Stimulated activated CD4-positive, alpha-beta T cell treated with anti-CD3 and anti-CD28 coated beads, TNF-alpha, amount 100 ng/mL, for 4 hours (primary cell): Measurements from ENCODE around the gene CCDC17.
"Not testable (repeated sequence)": the region's sequence is repeated elsewhere in the genome, so short reads cannot be mapped to it uniquely, and the experiment has no call there.

ENCODE experiments used
- DNase-seq, 3 experiments: peaks; one replicate each; pipeline ENCODE4 v3.0.0-alpha.2; 2020; ENCODE audit warnings: low read depth in 3 of 3

Gene CCDC17

DNA sequence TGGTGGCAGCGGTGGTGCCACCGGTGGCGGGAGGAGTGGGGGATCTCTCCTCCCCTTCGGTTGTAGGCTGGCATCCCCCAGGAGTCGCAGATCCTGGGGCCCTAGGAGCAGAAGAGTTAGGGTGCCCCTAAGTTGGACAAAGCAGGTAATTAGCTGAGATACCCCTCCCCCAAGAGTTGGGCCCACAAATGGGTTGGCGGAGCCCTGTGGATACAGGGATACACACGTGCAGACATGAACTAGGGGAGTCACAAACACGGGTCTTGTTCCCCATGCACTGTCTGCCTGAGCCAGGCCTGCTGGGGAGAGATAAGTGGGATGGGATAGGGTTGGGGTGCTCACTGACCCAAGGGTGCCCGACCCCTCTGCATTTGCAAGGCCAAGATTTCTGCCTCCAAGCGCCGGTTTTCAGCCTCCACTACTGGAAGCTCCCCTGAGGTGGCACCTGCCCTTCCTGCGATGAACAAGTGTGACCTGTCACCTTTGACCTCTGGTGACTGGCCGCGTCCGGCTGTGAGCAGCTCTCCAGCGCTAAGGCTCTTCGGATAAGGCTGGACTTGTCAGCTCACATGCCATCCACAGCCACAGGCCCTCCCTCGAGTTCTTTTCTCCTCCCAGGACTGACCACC lies 1.8 kb downstream of the CCDC17 start:
- DNase-seq = no peak

DNA sequence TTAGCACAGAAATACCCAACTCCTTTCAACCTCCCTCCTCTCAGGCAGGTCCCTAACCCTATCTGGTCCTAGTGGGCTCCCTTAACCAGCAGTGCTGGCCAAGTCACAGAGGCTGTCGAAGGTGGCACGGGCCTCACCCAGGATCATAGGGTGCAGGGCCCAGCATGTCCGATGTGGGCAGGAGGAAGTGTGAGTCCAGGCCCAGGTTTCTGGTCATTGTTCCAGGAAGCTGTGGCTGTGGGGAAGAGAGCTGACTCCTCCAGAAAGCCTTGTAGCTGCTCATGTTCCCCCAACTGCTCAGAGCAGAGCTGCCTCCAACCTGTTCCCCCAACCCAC lies 2.4 kb downstream of the CCDC17 start:
- DNase-seq = no peak

DNA sequence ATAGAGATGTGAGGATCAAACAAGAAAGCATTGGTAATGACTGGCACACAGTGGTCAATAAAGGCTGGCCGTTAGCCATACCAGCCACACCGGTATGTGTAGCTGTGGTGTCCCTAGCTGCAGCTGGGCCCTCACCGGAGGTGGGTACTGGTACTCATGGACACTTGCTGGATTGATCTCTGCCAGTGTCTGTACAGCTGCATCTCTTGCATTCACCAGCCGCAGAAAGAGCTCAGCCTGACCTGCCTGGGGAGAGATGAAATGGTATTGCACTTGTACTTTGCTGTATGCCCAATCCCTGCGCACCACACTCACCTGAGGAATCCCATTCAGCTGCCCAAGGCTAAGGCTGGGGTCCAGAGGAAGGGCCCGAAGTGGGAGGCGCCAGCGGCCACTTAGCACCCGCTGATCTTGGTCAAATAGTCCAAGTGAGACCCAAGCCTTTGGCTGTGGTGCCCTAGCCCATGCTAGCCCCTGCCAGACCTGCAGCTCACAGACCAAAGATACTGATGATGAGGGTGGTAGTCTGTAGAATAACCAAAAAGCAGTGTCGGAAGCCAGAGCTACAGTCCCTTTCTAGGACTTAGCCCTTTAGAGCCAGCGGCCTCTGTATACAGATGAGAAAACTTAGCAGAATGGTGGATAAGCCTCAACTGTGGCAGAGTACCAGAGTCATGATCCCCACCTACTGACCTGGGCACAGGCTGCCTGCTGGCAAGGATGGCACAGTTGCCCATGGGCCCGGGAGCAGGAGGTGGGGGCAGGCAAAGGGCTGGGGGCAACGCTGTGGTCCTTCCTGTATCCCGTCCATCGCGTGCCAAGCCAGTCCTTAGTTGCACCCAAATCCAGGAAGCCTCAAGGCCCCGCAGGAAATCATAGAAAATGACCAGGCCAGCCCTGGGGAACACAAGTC lies 3.0 kb downstream of the CCDC17 start:
- no peak for DNase-seq

DNA sequence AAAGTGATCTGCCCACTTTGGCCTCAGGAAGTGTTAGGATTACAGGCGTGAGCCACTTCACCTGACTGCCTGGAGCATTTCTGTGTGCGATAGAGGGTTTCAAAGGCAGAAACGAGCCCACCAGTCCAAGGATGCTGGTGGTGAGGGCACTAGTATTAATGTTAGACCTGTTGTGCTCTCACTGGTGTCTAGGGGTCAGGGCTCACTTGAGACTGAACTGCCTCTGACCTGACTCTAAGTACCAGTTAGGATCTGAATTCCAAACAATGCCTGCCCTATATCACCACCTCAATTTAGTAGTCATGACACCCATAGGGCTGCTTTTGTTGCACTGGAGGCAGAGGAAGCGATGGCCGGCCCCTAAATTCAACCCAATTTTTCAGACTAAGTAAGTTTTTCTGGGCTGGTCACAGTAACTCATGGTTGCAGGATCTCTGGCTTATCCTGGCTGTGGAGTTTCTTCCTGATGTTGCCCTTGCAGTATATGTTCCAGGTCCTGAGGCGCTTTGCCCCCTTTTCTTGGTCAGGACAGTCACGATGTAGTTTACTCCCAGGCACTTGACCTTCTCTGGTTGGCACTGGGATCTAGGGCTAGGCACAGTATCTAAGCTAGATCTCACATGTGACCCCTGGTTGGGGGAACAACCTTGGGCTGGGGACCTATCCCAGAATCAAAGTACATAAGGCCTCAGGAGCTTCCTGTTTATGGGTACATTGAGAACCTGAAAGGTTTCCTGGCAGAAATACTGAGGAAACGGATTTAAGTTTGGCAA lies 4.5 kb downstream of the CCDC17 start:
- no peak for DNase-seq

DNA sequence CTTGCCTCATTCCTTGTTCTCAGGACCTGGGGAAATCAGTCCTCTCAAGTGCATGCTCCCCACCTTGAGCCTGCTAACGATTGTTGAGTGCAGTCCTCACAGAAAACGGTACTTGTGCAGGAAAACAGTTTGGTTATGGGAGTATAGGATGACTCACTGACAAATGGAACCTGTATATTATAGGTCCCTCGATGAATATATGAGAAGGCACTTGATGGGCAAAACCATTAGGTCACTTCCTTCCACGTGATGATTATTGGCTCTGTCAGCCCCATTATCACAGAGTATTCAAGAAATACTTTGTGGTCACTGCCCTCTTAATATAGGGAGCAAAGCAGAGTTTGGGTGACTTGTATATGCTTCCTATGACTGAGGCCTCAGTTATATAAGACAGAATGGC lies 6.2 kb downstream of the CCDC17 start:
- DNase-seq = no peak

DNA sequence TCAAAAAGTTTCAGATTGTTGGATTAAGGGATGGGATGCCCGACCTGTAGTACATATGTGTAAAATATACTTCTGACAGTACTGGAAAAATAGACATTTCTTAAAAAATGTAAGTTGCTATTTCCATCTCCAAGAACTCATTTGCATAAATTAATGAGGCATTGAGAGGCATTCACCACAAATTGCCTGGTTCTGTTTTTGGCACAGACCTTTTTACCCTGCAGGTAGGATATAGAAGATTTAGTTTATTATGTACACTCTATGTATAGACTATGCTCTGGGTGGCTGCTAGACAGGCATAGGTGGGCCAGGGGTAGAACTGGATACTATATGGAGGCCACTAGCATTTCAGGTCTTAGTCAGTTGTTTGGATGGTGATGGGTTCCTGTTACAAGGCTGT lies 8.0 kb downstream of the CCDC17 start:
- DNase-seq = no peak

DNA sequence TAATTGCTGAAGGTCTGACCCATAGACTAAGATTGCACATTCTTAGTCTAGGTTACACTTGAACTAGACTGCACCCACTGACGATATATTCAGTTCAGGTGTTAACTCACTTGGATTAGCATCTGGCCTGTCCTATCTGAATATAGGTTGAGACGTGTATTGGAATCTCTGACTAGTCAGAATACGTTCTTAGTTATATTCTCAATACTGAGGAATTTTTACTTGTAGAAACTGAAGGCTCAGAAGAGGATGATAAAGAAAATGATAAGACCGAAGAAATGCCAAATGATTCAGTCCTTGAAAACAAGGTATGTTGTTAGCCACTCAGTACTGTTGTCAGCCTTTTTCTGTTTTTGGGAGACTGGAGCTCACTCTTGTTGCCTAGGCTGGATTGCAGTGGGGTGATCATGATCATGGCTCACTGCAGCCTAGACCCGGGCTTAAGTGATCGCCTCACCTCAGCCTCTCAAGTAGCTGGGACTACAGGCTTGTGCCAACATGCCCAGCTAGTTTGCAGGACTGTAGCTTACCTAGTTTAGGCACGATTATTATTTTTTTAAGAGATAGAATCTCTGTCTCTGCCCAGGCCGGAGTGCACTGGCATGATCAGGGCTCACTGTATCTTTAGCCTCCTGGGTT lies 10.8 kb downstream of the CCDC17 start:
- DNase-seq = no peak

DNA sequence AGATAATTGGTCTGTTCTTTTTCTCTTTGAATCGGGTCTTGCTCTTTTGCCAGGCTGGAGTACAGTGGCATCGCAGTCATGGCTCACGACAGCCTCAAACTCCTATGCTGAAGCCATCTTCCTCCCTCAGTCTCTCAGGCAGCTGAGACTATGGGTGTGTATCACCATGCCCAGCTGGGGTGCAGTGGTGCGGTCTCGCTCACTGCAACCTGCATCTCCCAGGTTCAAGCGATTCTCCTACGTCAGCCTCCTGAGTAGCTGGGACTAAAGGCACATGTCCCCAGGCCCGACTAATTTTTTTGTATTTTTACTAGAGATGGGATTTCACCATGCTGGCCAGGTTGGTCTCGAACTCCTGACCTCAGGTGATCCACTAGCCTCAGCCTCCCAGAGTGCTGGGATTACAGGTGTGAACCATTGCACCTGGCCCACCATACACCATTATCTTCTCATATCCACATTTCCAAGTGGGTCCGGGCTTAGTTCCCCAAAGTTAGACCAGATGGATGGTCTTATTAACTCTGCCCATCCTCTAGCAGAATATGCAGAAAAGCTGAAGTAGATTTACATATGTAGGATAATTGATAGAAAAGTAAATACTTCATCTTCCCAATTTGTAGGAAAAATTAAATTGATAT lies 13.1 kb downstream of the CCDC17 start:
- DNase-seq = no peak

DNA sequence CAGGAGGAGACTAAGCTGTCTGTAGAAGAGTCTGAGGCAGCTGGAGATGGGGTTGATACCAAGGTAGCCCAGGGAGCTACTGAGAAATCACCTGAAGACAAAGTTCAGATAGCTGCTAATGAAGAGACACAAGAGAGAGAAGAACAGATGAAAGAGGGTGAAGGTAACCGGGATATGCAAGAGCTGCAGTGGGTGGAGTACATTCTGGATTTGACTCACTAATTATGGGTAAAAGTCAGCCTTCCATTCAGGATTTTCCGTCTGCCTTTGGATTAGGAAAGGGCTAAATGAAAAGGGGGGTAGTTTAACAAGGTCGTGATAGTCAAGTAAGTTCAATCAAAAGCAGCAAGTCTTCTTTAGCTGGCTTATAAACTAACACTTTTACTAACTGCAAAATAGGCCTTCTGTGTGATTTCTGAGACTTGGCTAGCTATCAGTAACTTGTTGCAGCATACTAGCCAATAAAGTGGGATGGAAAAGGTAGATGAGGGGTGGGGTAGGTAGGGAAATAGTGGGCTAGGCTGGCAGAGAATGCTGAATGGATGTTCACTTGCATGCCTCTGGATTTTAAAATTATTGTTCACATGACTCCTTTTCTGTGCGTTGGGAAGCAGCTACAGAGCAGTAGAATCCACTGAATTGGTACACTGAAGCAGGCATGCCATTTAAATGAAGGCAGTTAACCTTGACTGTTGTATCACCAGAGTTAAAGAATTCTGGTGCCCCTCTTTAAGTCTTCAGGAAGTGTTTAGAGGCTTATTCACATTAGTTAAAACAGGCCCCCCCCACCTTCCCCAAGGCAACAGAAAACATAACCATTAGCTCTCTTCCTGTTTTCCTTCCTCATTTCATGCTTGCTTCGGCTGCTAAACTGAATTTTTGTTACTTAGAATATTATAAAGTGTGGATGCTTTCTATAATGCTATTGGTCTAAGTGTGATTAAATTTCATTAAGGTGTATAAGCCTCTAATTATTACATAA lies 15.4 kb downstream of the CCDC17 start:
- DNase-seq = no peak

DNA sequence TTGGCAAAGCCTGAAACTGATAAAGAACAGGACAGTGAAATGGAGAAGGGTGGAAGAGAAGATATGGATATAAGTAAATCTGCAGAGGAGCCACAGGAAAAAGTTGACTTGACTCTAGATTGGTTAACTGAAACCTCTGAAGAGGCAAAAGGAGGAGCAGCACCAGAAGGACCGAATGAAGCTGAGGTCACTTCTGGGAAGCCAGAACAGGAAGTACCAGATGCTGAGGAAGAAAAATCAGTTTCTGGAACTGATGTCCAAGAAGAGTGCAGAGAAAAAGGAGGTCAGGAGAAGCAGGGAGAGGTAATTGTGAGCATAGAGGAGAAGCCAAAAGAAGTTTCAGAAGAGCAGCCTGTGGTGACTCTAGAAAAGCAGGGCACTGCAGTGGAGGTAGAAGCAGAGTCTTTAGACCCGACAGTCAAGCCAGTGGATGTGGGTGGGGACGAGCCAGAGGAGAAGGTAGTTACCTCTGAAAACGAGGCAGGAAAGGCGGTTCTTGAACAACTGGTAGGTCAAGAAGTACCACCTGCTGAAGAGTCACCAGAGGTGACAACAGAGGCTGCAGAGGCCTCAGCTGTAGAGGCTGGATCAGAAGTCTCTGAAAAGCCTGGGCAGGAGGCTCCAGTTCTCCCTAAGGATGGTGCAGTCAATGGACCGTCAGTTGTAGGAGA lies 16.3 kb downstream of the CCDC17 start:
- DNase-seq = no peak

DNA sequence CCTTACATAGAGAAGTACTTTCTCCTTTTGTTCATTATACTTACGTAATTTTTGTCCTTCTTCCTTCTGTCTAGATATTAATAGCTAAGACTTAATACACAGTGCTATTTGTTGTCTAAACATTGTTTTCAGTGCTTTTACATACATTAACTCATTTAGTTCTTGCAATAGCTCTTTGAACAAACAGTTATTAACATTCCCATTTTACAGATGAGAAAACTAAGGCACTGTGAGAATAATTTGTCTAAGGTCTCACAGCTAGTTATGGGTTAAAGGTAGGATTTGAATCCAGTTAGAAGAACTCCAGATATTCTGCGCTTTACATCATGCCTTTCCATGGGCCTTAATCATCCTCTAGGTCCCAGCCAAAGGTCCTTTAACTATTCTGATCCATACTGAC lies 19.6 kb downstream of the CCDC17 start:
- DNase-seq = no peak

DNA sequence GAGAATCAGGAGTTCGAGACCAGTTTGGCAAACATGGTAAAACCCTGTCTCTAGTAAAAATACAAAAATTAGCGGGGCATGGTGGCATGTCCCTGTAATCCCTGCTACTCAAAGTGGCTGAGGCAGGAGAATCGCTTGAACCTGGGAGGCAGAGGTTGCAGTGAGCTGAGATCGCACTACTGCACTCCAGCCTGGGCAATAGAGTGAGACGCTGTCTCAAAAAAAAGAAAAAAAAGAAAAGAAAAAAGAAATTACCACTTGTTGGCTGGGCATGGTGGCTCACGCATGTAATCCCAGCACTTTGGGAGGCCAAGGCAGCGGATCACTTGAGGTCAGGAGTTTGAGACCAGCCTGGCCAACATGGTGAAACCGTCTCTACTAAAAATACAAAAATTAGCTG lies 27.1 kb downstream of the CCDC17 start:
- not testable (repeated sequence) for DNase-seq

DNA sequence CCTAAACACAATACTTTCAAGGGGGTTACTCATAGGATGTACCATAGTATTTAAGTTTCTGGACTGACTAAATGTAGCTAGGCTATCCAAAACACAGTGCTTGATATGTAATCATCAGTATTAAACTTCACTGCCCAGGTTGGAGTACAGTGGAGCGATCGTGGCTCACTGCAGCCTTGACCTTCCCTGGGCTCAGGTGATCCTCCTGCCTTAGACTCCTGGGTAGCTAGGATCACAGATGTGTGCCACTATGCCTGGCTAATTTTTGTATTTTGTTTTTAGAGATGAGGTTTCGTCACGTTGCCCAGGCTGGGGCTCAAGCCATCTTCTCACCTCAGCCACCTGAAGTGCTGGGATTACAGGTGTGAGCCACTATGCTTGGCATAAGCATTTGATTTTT lies 29.4 kb downstream of the CCDC17 start:
- DNase-seq = no peak

DNA sequence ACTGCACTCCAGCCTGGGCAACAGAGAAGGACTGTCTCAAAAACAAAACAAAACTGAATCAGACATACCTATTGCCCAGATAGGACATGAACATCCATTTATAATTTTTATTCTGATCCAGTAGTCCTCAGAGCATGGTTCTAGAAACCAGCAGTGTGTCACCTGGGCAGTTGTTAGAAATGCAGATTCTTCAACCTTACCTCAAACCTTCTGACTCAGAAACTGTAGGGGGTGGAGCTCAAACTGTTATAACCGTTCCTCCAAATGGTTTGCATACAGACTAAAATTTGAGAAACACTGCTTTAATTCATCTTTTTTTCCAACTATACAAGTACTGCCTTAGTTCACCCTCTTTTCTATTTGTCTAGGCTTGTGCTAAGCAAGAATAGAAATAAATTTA lies 34.0 kb downstream of the CCDC17 start:
- DNase-seq = no peak

DNA sequence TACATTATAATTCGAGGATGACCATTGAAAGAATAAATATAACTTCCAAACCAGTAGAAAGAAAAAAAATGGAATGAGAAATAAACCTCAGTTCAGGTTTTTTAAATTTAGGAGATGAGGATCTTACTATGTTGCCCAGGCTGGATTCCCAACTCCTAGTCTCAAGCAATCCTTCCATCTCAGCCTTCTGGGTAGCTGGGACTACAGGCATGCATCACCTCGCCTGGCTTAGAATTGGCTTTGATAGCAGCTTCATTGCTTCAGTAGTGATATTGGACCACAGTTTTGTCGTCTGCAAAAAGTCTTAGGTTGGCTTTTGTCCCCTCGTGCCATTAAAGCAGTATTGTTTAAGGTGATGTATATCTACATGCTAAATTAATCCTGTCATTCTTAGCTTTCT lies 37.1 kb downstream of the CCDC17 start:
- no peak for DNase-seq

DNA sequence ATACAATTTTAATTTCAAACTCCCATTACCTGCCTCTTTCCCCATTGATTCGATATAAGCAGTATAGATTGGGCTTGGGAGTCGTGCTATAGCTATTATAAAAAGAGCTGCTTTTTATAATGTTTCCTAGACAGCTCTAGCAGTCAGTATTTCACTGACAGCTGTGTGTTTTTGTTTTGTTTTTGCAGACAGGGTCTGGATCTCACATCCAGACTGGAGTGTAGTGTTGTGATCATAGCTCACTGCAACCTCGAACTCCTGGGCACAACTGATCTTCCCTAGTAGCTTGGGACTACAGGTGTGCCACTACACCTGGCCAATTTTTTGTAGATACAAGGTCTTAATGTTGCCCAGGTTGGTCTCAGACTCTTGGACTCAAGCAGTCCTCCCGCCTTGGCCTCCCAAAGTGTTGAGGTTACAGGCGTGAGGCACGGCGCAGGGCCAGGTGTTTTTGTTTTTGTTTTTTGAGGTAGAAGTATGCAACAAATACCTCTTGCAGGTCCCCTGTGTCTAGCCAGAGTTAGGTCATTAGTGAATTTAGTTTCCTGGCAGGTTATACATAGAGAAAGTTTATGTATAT lies 38.3 kb downstream of the CCDC17 start:
- no peak for DNase-seq

DNA sequence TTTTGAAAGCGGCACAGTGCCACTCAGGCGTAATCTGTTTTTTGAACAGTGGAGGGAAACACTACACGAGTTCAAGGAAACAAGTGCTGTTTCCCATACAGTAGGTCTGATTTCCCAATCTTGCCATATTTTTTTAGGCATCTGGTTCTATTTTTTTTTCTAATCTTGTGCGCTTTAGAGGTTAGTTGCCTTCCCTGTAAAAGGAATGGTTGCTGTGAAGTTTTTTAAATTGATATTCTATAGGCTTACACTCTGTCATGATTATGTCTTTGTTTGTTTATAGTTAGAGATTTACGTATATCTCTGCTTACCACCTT lies 38.8 kb downstream of the CCDC17 start:
- no peak for DNase-seq

DNA sequence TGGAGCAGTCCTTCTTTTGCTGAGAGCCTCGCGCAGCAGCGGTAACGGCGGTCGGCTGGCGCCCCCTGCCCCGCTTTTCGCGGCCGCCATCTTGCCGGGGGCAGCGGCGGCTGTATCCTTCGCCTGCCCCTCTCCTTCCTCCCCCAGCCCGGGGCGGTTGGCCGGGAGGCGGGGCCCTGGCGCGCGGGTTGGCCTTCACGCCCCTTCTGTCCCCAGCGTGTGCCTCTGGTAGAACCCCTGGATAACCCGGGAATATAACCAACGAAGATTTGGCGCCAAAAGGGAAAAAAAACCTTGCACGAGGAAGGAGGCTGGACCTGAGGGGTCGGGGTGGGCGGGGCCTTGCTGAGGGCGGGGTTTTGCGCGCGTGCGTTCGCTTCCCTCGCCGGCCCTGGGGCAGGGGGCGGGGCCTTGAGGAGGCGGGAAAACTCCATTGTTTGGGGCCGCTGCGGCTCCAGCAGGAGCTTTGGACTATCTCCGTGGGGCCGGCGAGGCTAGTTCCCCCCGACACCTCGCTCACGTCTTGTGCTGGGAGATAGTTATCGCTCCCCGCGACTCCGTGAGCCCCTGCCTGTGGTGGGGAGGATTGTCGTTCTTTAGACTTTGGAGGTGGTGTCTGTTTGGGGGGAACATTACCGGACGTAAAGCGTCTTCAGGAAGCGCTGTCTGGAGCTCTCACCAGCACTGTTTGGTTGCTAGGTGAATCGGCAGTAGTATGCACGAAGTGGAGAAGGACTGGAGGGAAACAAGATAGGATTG lies 39.3 kb downstream of the CCDC17 start:
- DNase-seq = peak; percentile 74 to 75 (median 75)
